Fibroblast of villous mesenchyme (primary cell): Measurements from ENCODE around the gene CA9. TPM values are rescaled to one million over a fixed set of nuclear protein-coding genes. Genes with fewer than 3 reads are reported as not detected.

Experiments used
- DNase-seq: peaks from one replicate; pipeline ENCODE4 v3.0.0-alpha.2; 2010; ENCODE audit warnings: low read depth
- H3K4me3 ChIP-seq: 2 replicates; pipeline ENCODE4 v1.5.1; 2011; ENCODE audit warnings: low read depth, mild to moderate bottlenecking, low read length
- total RNA-seq: library from RNA; depleted of rRNA; stranded (reverse); fragments of >200 nt; gene quantifications from 2 replicates; pipeline ENCODE4 v1.2.3, GENCODE V29; 2012
- TF ChIP-seq, protein P1 (sequence below): IDR thresholded peaks from 2 replicates; pipeline ENCODE4 v1.5.1; 2012; ENCODE audit warnings: low read depth, mild to moderate bottlenecking, low read length; ENCODE audit not compliant: insufficient read depth

CA9 gene
- total RNA-seq, 1 donor, result not detected

DNA sequence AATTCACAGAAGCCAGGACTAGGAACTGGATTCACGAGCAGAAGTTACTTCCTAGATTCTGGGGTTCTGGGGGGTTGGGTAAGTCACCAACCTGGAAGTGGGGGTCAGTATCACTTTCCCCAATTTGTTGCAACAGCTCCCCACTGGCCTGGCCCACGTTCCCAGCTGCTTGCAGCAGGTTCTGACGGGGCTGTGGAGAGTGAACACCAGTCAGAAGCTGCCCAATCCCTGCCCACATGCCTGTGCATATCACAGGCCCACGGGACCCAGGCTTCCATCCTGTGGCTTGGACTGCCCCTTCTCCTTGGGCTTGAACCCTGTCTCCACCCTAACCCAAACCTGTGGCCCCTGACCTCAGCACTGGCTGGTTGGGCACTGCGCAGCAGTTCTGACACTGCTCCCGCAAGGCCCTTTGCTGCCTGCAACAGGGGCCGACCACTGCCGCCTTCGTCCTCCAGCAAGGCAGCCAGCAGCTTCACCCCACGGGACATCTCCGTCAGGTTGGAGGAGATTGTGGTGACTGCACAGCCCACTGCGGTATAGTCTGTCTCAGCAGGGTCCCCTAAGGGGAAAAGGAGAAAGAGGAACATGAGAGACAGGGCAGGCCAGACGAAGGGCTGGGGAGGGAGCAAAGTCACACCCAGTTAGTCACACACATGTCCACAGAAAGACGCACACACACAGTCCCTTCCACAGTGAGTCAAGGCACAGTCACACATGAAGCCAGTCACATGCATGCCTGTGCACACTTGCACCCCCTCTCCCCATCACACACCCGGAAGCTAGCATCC, 45.2 kb downstream of the CA9 start:
- no peak overlapping the region for H3K4me3 ChIP-seq
- TF ChIP-seq, protein P1, sequence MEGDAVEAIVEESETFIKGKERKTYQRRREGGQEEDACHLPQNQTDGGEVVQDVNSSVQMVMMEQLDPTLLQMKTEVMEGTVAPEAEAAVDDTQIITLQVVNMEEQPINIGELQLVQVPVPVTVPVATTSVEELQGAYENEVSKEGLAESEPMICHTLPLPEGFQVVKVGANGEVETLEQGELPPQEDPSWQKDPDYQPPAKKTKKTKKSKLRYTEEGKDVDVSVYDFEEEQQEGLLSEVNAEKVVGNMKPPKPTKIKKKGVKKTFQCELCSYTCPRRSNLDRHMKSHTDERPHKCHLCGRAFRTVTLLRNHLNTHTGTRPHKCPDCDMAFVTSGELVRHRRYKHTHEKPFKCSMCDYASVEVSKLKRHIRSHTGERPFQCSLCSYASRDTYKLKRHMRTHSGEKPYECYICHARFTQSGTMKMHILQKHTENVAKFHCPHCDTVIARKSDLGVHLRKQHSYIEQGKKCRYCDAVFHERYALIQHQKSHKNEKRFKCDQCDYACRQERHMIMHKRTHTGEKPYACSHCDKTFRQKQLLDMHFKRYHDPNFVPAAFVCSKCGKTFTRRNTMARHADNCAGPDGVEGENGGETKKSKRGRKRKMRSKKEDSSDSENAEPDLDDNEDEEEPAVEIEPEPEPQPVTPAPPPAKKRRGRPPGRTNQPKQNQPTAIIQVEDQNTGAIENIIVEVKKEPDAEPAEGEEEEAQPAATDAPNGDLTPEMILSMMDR, result no peak
- DNase-seq, result no peak

DNA sequence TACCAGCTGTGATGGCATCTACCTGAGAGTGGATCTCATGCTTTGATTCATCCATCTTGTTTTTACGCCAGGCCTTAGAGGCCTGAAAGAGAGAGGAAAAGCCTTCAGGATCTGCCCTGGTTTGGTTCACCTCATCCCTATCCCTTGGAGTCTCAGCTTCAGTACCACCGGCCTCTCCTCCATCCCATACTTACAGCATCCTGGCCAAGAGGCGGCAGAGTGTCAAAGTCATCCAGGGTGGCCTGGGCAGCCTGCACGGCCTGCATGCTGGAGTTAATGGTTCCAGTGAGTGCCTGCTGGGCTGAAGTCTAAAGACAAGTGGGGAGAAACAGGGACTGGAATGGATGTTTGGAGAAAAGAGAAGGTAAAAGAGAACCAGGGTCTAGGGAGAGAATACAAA, 45.8 kb downstream of the CA9 start:
- no peak for DNase-seq
- TF ChIP-seq, protein P1, result no peak
- H3K4me3 ChIP-seq, result no peak overlapping the region

DNA sequence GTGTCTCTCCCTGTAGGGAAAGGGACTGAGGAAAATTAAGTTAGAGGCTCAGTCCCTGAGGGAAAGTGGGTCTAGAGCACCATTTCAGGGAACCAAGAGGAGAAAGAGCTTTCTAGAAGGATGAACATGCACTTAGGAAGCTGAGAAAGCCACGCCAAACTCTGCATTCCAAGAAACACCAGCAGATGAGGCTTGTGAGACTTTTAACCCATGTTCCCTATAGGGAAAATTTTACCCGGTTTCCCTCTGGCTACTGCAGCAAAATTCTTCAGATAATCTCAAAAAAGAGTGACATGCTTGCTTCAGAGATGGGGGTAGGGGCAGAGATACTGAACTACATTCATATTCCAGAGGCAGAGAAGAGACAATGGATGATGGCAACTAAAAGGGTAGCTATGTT, 49.7 kb downstream of the CA9 start:
- H3K4me3 ChIP-seq, result no peak overlapping the region
- DNase-seq, result no peak
- TF ChIP-seq, protein P1, result no peak

DNA sequence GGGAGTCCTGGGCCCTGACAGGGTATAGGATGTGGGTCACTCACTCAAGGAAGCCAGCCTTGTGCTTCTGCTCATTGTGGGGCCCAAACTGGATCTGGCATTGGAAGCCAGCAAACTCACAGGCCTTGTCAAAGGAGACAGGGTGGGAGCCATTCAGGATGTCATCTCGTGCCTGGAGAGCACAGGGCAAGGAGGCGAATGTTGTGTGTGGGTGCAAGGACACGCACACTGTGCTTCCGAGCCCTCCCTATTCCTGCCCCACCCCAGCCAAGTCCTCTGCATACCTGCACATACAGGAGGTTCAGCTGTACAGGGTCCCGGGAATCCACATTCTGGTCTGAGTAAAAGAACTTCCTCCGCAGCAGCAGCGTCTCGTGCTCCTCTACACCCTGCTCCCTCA, 50.2 kb downstream of the CA9 start:
- H3K4me3 ChIP-seq, result no peak overlapping the region
- TF ChIP-seq, protein P1, result no peak
- no peak for DNase-seq

DNA sequence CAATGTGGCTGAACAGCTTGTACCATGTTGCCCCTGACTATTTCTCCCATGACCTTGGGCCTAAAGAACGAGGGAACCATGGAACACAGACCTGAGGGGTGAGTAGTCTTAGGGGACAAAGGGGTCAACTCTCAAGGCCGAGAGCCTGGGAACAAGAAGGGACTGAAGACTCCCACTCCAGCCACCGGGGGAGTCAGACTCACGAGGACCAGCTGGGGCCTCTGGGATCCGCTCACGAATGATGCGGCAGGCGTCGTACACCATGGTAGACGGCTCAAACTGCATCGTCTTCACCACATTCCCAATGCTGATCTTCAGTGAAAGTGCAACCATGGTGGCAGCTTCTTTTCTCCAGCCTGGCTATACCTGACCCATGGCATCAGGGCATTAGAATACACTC, 51.6 kb downstream of the CA9 start:
- TF ChIP-seq, protein P1, result no peak
- no peak for DNase-seq
- H3K4me3 ChIP-seq, result no peak overlapping the region

DNA sequence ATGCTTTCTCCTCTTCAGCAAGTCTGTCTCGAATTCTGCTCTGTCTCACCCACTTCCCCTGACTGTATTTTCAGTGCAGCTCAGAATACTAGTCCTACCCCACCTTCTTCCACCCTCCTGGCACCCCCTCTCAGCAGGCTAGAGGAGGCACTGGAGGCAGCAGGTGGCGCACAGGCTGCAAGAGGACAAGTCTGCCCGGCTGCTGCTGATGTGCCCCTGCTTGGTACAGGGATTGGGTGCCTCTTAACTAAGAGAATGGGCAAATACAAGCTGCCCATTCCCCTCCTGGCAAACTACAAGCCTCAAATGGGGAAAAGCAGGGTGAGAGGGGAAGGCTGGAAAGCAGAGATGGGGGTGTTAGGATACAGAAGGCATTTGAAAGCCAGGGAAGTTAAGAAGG, 53.2 kb downstream of the CA9 start:
- H3K4me3 ChIP-seq, result peak overlapping the region; percentile 88
- DNase-seq, result peak; percentile 42
- TF ChIP-seq, protein P1, result peak; percentile 29

DNA sequence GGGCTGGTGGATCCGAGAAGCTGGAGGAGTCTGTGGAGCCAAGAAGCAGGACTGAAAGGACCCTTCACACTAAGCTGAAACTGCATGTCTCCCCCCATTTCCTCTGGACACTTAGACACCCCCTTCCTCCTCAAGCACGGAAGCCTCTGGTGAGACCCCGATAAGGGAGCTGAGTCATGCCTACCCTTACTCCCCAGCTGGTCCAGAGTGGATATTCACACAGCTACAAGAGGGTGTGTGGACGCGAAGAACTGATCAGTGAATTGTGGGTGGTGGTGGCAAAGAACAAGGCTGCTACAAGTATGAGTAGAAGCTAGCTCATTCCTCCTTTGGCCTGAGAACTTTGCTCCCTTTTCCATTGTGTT, 53.9 kb downstream of the CA9 start:
- TF ChIP-seq, protein P1, result no peak
- no peak for DNase-seq
- peak overlapping the region; percentile 88 for H3K4me3 ChIP-seq
